A549 treated with CORT108297 at 1 μM for 4 hours (cell line): ENCODE data around the gene PLXNA3. TPM values are rescaled to one million over a fixed set of nuclear protein-coding genes. Genes with fewer than 3 reads are reported as not detected.

Source experiments
- total RNA-seq: library from RNA; stranded (reverse); fragments of 200-300 nt; extraction: Qiagen RNA extraction; gene quantifications from 5 replicates; pipeline ENCODE4 v1.2.3, GENCODE V29; 2022

Gene PLXNA3
- total RNA-seq = 9.7 to 17.8 TPM (median 15.3 TPM) in 5 replicates

GRCh38 chrX:154458116-154458953 is at the start of gene PLXNA3:
PLXNA3 (plus strand) TSS chrX:154458281; CDS start chrX:154460184, 1,903 bp downstream.

GRCh38 chrX:154409222-154409871 is 48.7 kb upstream of the PLXNA3 start, which contains the start of gene DNASE1L1:
DNASE1L1 (minus strand) TSS chrX:154409254; CDS start chrX:154405568, 3,686 bp downstream.

DNA sequence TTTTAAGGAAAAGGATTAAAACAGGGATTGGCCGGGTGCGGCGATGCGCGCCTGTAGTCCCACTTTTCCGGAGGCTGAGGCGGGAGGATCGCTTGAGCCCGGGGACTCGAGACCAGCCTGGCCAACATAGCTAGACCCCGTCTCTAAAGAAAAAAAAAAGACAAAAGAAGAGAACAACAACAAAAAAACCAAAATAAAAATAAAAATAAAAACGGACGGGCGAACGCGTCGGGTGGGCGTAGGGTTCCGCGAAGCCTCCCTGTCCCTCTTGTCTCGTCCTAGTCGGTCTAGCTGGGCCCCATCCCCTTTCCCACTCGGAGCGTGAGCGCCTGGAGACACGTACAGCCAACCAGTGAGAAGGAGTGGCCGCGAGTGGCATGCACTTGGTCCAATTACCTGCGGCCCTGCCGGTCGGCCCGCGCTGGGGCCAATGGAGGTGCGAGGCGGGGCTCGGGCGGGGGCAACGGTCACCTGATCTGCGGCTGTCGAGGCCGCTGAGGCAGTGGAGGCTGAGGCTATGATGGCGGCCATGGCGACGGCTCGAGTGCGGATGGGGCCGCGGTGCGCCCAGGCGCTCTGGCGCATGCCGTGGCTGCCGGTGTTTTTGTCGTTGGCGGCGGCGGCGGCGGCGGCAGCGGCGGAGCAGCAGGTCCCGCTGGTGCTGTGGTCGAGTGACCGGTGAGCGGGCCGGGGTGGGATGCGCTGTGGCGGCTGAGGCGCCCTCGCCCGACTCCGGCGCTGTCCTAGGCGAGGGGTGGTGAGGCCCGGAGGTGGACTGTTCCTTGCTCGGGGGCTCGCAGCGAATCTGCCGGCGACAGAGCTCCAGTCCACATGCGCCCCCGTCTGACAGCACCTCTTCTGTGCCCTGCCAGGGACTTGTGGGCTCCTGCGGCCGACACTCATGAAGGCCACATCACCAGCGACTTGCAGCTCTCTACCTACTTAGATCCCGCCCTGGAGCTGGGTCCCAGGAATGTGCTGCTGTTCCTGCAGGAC is 29.6 kb upstream of the PLXNA3 start, which contains the start of gene ATP6AP1:
TSS of gene ATP6AP1 (plus strand) at position 502 of the 996 bp plus-strand sequence. CDS start at position 518, 16 bp downstream.

GRCh38 chrX:154436983-154437752 is 20.9 kb upstream of the PLXNA3 start, which contains the start of gene GDI1:
GDI1 (plus strand) TSS chrX:154437154; CDS start chrX:154437255, 101 bp downstream.

DNA sequence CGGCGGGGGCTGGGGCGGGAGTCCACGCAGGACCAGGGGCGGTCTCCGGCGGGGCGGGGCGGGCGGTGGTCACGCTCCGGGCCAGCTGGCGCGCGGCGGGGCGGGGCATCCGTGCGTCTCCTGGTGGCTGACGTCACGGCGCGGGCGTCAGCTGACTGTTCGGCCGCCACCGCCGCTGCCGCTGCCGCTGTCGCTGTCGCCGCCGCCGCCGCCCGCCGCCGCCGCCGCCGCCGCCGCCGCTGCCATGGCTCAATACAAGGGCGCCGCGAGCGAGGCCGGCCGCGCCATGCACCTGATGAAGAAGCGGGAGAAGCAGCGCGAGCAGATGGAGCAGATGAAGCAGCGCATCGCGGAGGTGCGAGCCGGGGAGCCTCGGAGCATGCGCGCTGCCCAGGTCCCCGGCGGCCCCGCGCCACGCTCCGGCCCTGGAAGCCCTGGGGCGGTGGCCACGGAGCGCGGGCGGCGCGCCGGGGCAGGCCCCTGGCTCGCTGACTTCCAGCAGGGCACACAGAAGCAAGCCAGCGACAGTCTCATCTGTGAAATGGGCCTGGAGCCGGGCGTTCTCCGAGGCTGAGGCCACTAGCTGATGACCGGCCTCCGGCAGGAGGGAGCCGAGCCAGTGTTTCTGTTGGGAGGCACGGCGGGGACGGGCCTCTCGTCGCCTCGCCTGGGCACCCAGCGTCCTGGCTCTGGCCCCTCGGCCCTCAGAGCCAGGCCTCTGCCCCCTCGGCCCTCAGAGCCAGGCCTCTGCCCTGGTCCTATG is 13.9 kb upstream of the PLXNA3 start, which contains the start of gene FAM50A:
TSS of gene FAM50A (plus strand) at position 150 of the 763 bp plus-strand sequence. CDS start at position 245, 95 bp downstream.

GRCh38 chrX:154478728-154479622 is 20.9 kb downstream of the PLXNA3 start, which contains the start of gene LAGE3:
LAGE3 (minus strand) TSS chrX:154479281; CDS start chrX:154478915, 366 bp downstream.

DNA sequence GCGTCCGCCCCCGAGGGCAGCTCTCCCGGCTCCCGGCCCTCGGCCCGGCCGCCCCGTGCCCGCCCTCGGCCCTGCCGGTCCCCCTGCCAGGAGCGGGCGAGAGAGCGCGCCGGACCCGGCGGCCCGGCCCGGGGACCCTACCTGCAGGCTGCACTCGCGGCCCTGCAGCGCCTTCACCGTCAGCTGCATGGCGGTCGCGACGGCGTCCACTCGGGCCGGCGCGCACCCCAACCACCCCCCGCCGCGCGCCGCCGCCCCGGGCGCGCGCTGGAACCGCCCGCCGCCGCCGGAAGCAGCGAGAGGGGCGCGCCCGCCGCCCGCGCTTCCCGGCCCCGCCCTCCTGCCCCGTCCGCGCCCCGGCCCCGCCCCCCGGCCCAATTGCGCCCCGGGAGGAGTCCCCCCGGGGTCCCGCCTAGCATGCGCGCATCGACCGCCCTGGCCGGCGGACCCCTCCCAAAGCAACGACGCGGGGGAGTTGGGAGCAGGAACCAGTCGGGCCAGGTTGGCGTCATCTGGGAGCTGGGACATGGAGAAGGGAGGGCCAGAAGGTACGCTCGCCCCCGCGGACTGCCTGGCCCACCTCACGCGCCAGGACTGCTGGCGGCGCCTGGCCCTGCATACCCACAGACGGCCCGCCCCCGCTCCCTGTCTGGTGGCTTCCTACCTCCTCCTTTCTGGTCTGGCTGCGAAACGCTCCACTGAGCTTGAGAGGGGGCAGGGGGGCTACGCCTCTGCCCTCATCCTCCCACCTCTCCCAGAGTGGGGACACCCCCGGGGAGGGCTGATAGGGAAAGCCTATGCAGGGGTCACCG is 28.5 kb downstream of the PLXNA3 start, which contains the start of gene UBL4A:
TSS of gene UBL4A (minus strand) at position 220 of the 812 bp plus-strand sequence. CDS start at position 189, 31 bp downstream.

GRCh38 chrX:154490414-154491083 is 32.5 kb downstream of the PLXNA3 start, which contains the start of gene SLC10A3:
SLC10A3 (minus strand) TSS chrX:154490629; CDS start chrX:154488940, 1,689 bp downstream.

GRCh38 chrX:154515966-154516655 is 58.0 kb downstream of the PLXNA3 start, which contains the start of gene FAM3A:
FAM3A (minus strand) TSS chrX:154516232; CDS start chrX:154515772, 460 bp downstream.

Other genes starting within 250 kb of the PLXNA3 start
- not detected in 5 replicates for gene OPN1MW2, start 238.5 kb upstream of the PLXNA3 start, total RNA-seq
- gene OPN1MW3, start 200.7 kb upstream of the PLXNA3 start, total RNA-seq = not detected in 5 replicates
- gene TEX28, start 163.2 kb upstream of the PLXNA3 start, total RNA-seq = not detected in 5 replicates
- gene TKTL1, start 162.5 kb upstream of the PLXNA3 start, total RNA-seq = 0.03 TPM in 1 of 5 replicates, not detected in the others
- gene FLNA, start 83.6 kb upstream of the PLXNA3 start, total RNA-seq = 1,453 to 1,770 TPM (median 1,639 TPM) in 5 replicates
- 110 to 171 TPM (median 156 TPM) in 5 replicates for gene EMD, start 79.0 kb upstream of the PLXNA3 start, total RNA-seq
- gene RPL10, start 59.9 kb upstream of the PLXNA3 start, total RNA-seq = 5,551 to 5,842 TPM (median 5,620 TPM) in 5 replicates
- gene DNASE1L1, start 49.0 kb upstream of the PLXNA3 start, total RNA-seq = 24.2 to 33.3 TPM (median 29.6 TPM) in 5 replicates
- 30.2 to 41.8 TPM (median 38.8 TPM) in 5 replicates for gene TAFAZZIN, start 46.7 kb upstream of the PLXNA3 start, total RNA-seq
- gene ATP6AP1, start 29.6 kb upstream of the PLXNA3 start, total RNA-seq = 79.6 to 112 TPM (median 110 TPM) in 5 replicates
- 94.4 to 112 TPM (median 107 TPM) in 5 replicates for gene GDI1, start 21.1 kb upstream of the PLXNA3 start, total RNA-seq
- gene FAM50A, start 14.1 kb upstream of the PLXNA3 start, total RNA-seq = 99.6 to 120 TPM (median 116 TPM) in 5 replicates
- 46.0 to 79.0 TPM (median 72.0 TPM) in 5 replicates for gene LAGE3, start 21.0 kb downstream of the PLXNA3 start, total RNA-seq
- gene UBL4A, start 28.3 kb downstream of the PLXNA3 start, total RNA-seq = 63.0 to 72.5 TPM (median 69.3 TPM) in 5 replicates
- 28.5 to 45.1 TPM (median 42.0 TPM) in 5 replicates for gene SLC10A3, start 32.3 kb downstream of the PLXNA3 start, total RNA-seq
- gene FAM3A, start 58.0 kb downstream of the PLXNA3 start, total RNA-seq = 33.4 to 47.5 TPM (median 46.5 TPM) in 5 replicates
- gene G6PD, start 88.6 kb downstream of the PLXNA3 start, total RNA-seq = 1,443 to 1,631 TPM (median 1,552 TPM) in 5 replicates
- 33.1 to 46.6 TPM (median 46.0 TPM) in 5 replicates for gene IKBKG, start 89.3 kb downstream of the PLXNA3 start, total RNA-seq
- gene CTAG1A, start 126.9 kb downstream of the PLXNA3 start, total RNA-seq = not detected in 5 replicates
- gene CTAG1B, start 161.0 kb downstream of the PLXNA3 start, total RNA-seq = not detected in 5 replicates
- not detected in 5 replicates for gene CTAG2, start 195.3 kb downstream of the PLXNA3 start, total RNA-seq